HG03558 (cell line): ENCODE measurements around the gene COX4I1.
"Not testable (repeated sequence)": the region's sequence is repeated elsewhere in the genome, so short reads cannot be mapped to it uniquely, and the experiment has no call there.

ENCODE experiments used
- ATAC-seq: cut with Tn5 transposase; IDR thresholded peaks from one replicate; pipeline ENCODE4 v1.9.1; 2021; ENCODE audit warnings: moderate number of reproducible peaks; ENCODE audit not compliant: unreplicated experiment; ENCODE audit errors: extremely low read depth

COX4I1 gene

GRCh38 chr16:85821390-85822135, 22.1 kb downstream of the COX4I1 start:
- no peak for ATAC-seq

DNA sequence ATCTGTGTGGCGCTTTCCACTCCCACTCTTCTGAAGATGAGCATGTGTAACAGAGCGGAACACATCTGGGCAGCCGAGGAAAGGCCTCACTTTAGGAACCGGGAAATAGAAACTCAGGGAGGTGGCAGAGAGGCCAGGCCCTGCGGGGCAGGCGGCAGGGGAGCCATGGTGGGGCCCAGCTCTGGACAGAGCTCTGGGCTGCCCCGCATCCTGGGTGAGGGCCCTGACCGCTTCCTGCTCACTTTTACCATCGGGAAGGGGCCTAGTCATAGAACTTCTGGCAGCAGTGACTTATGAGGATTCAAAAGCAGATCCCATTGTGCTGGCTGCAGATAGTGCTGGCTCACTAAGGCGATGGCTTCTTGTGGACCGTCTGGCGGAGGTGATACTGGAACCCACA, 22.6 kb downstream of the COX4I1 start:
- ATAC-seq = no peak

- ATAC-seq = no peak
Measured at GRCh38 chr16:85823328-85823920, 23.9 kb downstream of the COX4I1 start.

- ATAC-seq = no peak
Measured at GRCh38 chr16:85824161-85825135, 25.0 kb downstream of the COX4I1 start.

DNA sequence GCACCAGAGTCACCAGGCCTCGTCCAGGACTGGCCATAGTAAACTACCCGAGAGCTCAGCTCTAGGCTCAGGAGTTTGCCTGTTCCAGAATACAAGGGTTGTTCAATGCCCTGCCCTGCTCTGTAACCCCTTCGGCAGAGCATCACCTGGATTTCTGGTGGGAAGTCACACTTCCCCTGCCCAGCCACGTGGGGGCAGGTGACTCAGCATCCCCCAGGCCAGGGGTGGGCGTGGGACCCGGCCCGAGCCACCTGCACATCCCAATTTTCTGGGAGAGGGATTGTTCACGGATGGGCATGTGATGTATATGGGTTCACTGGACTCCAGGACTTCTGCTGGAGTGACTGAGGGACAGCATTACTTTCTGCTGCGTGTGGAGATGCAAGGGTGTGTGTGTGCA, 25.8 kb downstream of the COX4I1 start:
- no peak for ATAC-seq

GRCh38 chr16:85826686-85827247, 27.3 kb downstream of the COX4I1 start:
- ATAC-seq = no peak

GRCh38 chr16:85828166-85828565, 28.7 kb downstream of the COX4I1 start:
- ATAC-seq = no peak

- ATAC-seq = no peak
Measured at GRCh38 chr16:85829171-85829719, 29.8 kb downstream of the COX4I1 start.

- no peak for ATAC-seq
Measured at GRCh38 chr16:85829751-85830445, 30.4 kb downstream of the COX4I1 start.

DNA sequence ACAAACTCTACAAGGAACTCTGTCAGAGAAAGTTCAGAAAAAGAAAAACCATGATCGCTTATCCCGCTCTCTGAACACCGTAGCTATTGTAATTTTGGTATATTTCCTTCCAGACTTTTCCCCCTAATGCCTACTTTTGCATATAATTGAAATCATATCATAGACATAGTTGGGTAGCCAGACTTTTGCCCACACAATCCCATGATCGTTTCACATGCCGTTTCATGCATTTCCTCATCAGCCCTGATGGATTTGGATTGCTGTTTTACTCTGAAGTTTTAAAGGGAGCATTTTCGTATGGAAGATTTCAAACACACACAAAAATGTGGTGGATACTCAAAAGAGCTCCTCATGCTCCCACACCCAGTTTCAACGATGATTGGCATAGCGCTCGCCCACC, 31.3 kb downstream of the COX4I1 start:
- ATAC-seq = no peak

DNA sequence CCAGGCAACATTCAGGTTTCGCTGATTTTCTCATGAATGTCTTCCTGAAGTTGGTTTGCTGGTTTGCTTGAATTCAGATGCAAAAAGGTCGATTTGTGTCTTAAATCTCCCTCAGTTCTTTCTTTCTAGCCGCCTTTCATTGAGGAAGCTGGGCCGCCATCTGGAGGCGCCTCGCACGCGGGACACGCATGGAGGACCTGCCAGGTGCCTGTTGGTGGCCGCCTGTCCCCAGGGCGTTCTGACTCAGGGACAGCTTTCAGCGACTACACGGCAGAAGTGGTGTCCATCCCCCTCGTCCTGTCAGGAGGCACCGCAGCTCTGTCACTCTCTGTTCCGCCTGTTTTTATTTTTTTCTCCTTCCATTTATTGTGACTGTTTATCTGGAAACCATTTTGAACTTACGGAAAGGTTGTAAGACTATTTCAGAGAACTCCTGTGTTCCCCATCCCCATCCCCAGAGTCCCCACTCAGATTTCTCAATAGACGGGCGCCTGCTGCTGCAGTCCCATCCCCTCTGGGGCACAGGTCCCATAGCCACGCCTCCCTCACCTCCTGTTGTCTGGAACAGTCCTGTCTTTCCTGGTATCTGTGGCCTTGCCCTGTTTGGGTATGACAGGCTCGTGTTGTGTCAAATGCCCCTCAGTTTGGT, 33.2 kb downstream of the COX4I1 start:
- no peak for ATAC-seq

DNA sequence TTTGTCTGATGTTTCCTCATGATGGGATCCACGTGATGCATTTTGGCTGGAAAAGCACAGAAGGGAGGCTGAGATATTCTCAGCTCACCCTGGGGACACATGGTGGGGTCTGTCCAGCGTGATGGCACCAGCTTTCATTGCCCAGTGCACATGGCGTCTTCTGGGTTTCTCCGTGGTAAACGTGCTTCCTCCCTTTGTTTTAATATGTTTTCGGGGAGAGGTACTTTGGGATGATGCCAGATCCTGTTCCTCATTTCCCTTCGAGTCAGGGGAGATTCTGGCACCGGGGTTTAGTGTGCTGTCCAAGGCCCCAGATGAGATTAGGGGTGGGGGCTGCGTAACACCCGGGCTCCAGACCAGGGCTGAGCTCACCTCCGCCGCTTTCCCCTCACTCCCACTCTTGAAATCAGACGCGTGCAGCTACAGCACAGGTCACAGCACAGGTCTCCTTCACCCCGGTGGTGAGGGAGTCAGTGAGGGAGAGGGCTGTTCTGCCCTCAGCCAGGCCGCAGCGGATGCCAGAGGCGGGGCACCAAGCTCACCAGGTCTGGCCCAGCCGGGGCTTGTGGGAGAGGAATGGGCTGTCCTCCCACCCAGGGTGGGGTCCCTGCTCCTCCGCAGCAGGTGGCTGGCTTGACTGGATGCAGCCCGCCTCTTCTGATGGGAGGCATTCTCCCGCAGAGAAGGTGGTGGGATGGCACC, 33.9 kb downstream of the COX4I1 start:
- ATAC-seq = no peak

GRCh38 chr16:85834741-85835140, 35.2 kb downstream of the COX4I1 start:
- no peak for ATAC-seq

GRCh38 chr16:85835227-85835751, 35.8 kb downstream of the COX4I1 start:
- no peak for ATAC-seq

- ATAC-seq = no peak
Measured at GRCh38 chr16:85835956-85836705, 36.6 kb downstream of the COX4I1 start.

GRCh38 chr16:85836706-85837582, 37.4 kb downstream of the COX4I1 start:
- ATAC-seq = no peak

- not testable (repeated sequence) for ATAC-seq
Measured at GRCh38 chr16:85837654-85838053, 38.2 kb downstream of the COX4I1 start.
